Mesenchymal stem cell (in vitro differentiated cells and primary cell): Measurements from ENCODE around the gene CELSR1.

Experiments
- DNase-seq: peaks from one replicate; pipeline ENCODE4 v3.0.0-alpha.2; 2013
- H2AFZ ChIP-seq: one replicate; pipeline ENCODE4 v1.6.1; 2013; ENCODE audit warnings: low read depth, mild to moderate bottlenecking, control low read depth, inconsistent platforms, low read length, moderate library complexity
- H2AK5ac ChIP-seq: 2 replicates; pipeline ENCODE4 v1.6.1; 2013; ENCODE audit warnings: low read length, moderate library complexity, mild to moderate bottlenecking, inconsistent platforms; ENCODE audit not compliant: severe bottlenecking
- H2BK120ac ChIP-seq: one replicate; pipeline ENCODE4 v1.6.1; 2013; ENCODE audit warnings: low read depth, mild to moderate bottlenecking, inconsistent platforms, low read length, moderate library complexity
- H2BK12ac ChIP-seq, 2 experiments: one replicate each; pipeline ENCODE4 v1.6.1; 2013; ENCODE audit warnings: inconsistent platforms in 2 of 2, low read length in 2 of 2, mild to moderate bottlenecking in 2 of 2, moderate library complexity in 2 of 2, control low read depth in 1 of 2
- H2BK15ac ChIP-seq: one replicate; pipeline ENCODE4 v1.6.1; 2013; ENCODE audit warnings: mild to moderate bottlenecking, low read depth, inconsistent platforms; ENCODE audit not compliant: poor library complexity, severe bottlenecking
- H2BK5ac ChIP-seq: 2 replicates; pipeline ENCODE4 v1.6.1; 2013; ENCODE audit warnings: low read depth, mild to moderate bottlenecking, low read length, control low read depth, inconsistent platforms; ENCODE audit not compliant: poor library complexity, severe bottlenecking
- H3K14ac ChIP-seq, 2 experiments: one replicate each; pipeline ENCODE4 v1.6.1; 2013; ENCODE audit warnings: inconsistent platforms in 2 of 2, low read length in 2 of 2, control low read depth in 1 of 2, mild to moderate bottlenecking in 1 of 2, moderate library complexity in 1 of 2
- H3K18ac ChIP-seq, 2 experiments: one replicate each; pipeline ENCODE4 v1.6.1; 2013; ENCODE audit warnings: inconsistent platforms in 2 of 2, low read length in 2 of 2, control low read depth in 1 of 2, low read depth in 1 of 2, mild to moderate bottlenecking in 1 of 2
- H3K23ac ChIP-seq, 2 experiments: one replicate each; pipeline ENCODE4 v1.6.1; 2013; ENCODE audit warnings: inconsistent platforms in 2 of 2, low read length in 2 of 2, mild to moderate bottlenecking in 2 of 2, moderate library complexity in 2 of 2, control low read depth in 1 of 2
- H3K27ac ChIP-seq: 2 replicates; pipeline ENCODE4 v1.5.1; 2013; ENCODE audit warnings: mild to moderate bottlenecking, moderate library complexity, low read length, control low read depth, inconsistent platforms; ENCODE audit not compliant: poor library complexity, severe bottlenecking
- H3K27me3 ChIP-seq, 2 experiments: 2 replicates each; pipeline versions ENCODE4 v1.6.1 to v1.7.0; 2013; ENCODE audit warnings: low read length in 2 of 2, mild to moderate bottlenecking in 2 of 2, moderate library complexity in 2 of 2, control low read depth in 1 of 2, inconsistent platforms in 1 of 2; ENCODE audit not compliant: control insufficient read depth in 1 of 2, insufficient read depth in 1 of 2
- H3K36me3 ChIP-seq, 2 experiments: 2 replicates each; pipeline versions ENCODE4 v1.6.1 to v1.7.0; 2013; ENCODE audit warnings: low read length in 2 of 2, control low read depth in 1 of 2, inconsistent platforms in 1 of 2, low read depth in 1 of 2, mild to moderate bottlenecking in 1 of 2; ENCODE audit not compliant: insufficient read depth in 2 of 2, control insufficient read depth in 1 of 2
- H3K4ac ChIP-seq, 2 experiments: one replicate each; pipeline ENCODE4 v1.6.1; 2013; ENCODE audit warnings: inconsistent platforms in 2 of 2, low read length in 2 of 2, mild to moderate bottlenecking in 2 of 2, moderate library complexity in 2 of 2, control low read depth in 1 of 2, low read depth in 1 of 2
- H3K4me1 ChIP-seq: 2 replicates; pipeline ENCODE4 v1.6.1; 2013; ENCODE audit warnings: low read depth, low read length, control low read depth; ENCODE audit not compliant: control insufficient read depth, insufficient read depth
- H3K4me2 ChIP-seq: 2 replicates; pipeline ENCODE4 v1.6.1; 2013; ENCODE audit warnings: low read length, mild to moderate bottlenecking, inconsistent platforms; ENCODE audit not compliant: poor library complexity, severe bottlenecking
- H3K4me3 ChIP-seq, 2 experiments: 2 replicates each; pipeline versions ENCODE4 v1.5.1 to v1.7.0; 2013; ENCODE audit warnings: low read length in 2 of 2, mild to moderate bottlenecking in 2 of 2, control low read depth in 1 of 2, low read depth in 1 of 2; ENCODE audit not compliant: insufficient read depth in 1 of 2
- H3K79me1 ChIP-seq: replicated peaks from 2 replicates; pipeline ENCODE4 v1.6.1; 2013; ENCODE audit warnings: mild to moderate bottlenecking, control low read depth, low read length, inconsistent platforms; ENCODE audit not compliant: poor library complexity, severe bottlenecking
- H3K9ac ChIP-seq: 2 replicates; pipeline ENCODE4 v1.7.0; 2013; ENCODE audit warnings: mild to moderate bottlenecking, low read length, moderate library complexity
- H3K9me3 ChIP-seq: 2 replicates; pipeline ENCODE4 v1.7.0; 2013; ENCODE audit warnings: mild to moderate bottlenecking, low read length; ENCODE audit not compliant: control insufficient read depth
- H4K8ac ChIP-seq: one replicate; pipeline ENCODE4 v1.6.1; 2013; ENCODE audit warnings: inconsistent platforms, mild to moderate bottlenecking, low read length, moderate library complexity
- H4K91ac ChIP-seq: one replicate; pipeline ENCODE4 v1.6.1; 2013; ENCODE audit warnings: mild to moderate bottlenecking, low read length, inconsistent platforms
- WGBS: methylation state at CpG from one replicate; pipeline ENCODE4 v1.1.7; 2013; ENCODE audit warnings: mixed read lengths; 5-methylcytosine and 5-hydroxymethylcytosine counted together

The CELSR1 gene

GRCh38 chr22:46466255-46466676 lies 71.2 kb downstream of the CELSR1 start:
- Histone ChIP-seq H2BK12ac (no peak overlapping the region), H2BK5ac (no peak overlapping the region), H3K23ac (no peak overlapping the region), H3K4me3 (no peak overlapping the region), H3K27me3 (peaks cover 0 to 47% of the 10 kb centered on the region in 2 experiments), H2BK15ac (no peak overlapping the region), H4K91ac (no peak overlapping the region), H3K36me3 (peaks cover 0 to 25% of the 10 kb centered on the region in 2 experiments), H3K9me3 (no peaks in the 10 kb centered on the region), H3K9ac (no peak overlapping the region), H2BK120ac (no peak overlapping the region), H3K79me1 (peaks cover 34% of the 10 kb centered on the region), H3K27ac (no peak overlapping the region), H3K4me2 (no peak overlapping the region), H3K4ac (no peak overlapping the region), H3K4me1 (peaks cover 25% of the 10 kb centered on the region), H3K14ac (no peak overlapping the region), H4K8ac (no peak overlapping the region), H3K18ac (no peak overlapping the region), H2AFZ (no peak overlapping the region), H2AK5ac (no peak overlapping the region)
- no peak for DNase-seq
- WGBS: 79% methylated on average over 9 of the region's 10 CpGs

GRCh38 chr22:46465793-46466192 lies 71.6 kb downstream of the CELSR1 start:
- Histone ChIP-seq H3K9me3 (no peaks in the 10 kb centered on the region), H3K4me3 (no peak overlapping the region), H3K14ac (no peak overlapping the region), H2AFZ (no peak overlapping the region), H3K4ac (no peak overlapping the region), H3K27me3 (peaks cover 0 to 51% of the 10 kb centered on the region in 2 experiments), H2BK120ac (no peak overlapping the region), H3K27ac (no peak overlapping the region), H3K9ac (no peak overlapping the region), H4K8ac (no peak overlapping the region), H2AK5ac (no peak overlapping the region), H3K18ac (no peak overlapping the region), H2BK15ac (no peak overlapping the region), H2BK12ac (no peak overlapping the region), H3K79me1 (peaks cover 36% of the 10 kb centered on the region), H2BK5ac (no peak overlapping the region), H3K36me3 (peaks cover 0 to 26% of the 10 kb centered on the region in 2 experiments), H3K4me2 (no peak overlapping the region), H3K23ac (no peak overlapping the region), H4K91ac (no peak overlapping the region), H3K4me1 (peaks cover 25% of the 10 kb centered on the region)
- WGBS: 89% methylated on average over 12 of the region's 12 CpGs
- no peak for DNase-seq

GRCh38 chr22:46465345-46465720 lies 72.1 kb downstream of the CELSR1 start:
- Histone ChIP-seq H2BK12ac (no peak overlapping the region), H2BK120ac (no peak overlapping the region), H3K4me3 (no peak overlapping the region), H3K14ac (no peak overlapping the region), H3K36me3 (peaks cover 0 to 30% of the 10 kb centered on the region in 2 experiments), H2BK5ac (no peak overlapping the region), H3K4ac (no peak overlapping the region), H3K27ac (no peak overlapping the region), H3K4me2 (no peak overlapping the region), H2AK5ac (no peak overlapping the region), H2AFZ (no peak overlapping the region), H3K79me1 (peaks cover 39% of the 10 kb centered on the region), H3K18ac (no peak overlapping the region), H4K91ac (no peak overlapping the region), H3K27me3 (peaks cover 0 to 55% of the 10 kb centered on the region in 2 experiments), H3K23ac (no peak overlapping the region), H3K9ac (no peak overlapping the region), H3K9me3 (no peaks in the 10 kb centered on the region), H4K8ac (no peak overlapping the region), H2BK15ac (no peak overlapping the region), H3K4me1 (peaks cover 25% of the 10 kb centered on the region)
- WGBS: 88% methylated on average over 11 of the region's 11 CpGs
- DNase-seq: no peak

GRCh38 chr22:46464701-46465344 lies 72.6 kb downstream of the CELSR1 start:
- no peak overlapping the region for H2AFZ ChIP-seq
- peaks cover 0 to 59% of the 10 kb centered on the region in 2 experiments for H3K27me3 ChIP-seq
- no peak overlapping the region for H2BK15ac ChIP-seq
- no peak overlapping the region for H3K4me2 ChIP-seq
- no peak overlapping the region for H4K8ac ChIP-seq
- no peak overlapping the region for H3K23ac ChIP-seq
- no peak overlapping the region for H3K27ac ChIP-seq
- H2BK120ac ChIP-seq: no peak overlapping the region
- no peaks in the 10 kb centered on the region for H3K9me3 ChIP-seq
- no peak overlapping the region for H2BK5ac ChIP-seq
- H2AK5ac ChIP-seq: no peak overlapping the region
- no peak overlapping the region for H3K9ac ChIP-seq
- H2BK12ac ChIP-seq: no peak overlapping the region
- no peak for DNase-seq
- no peak overlapping the region for H4K91ac ChIP-seq
- H3K18ac ChIP-seq: no peak overlapping the region
- peaks cover 42% of the 10 kb centered on the region for H3K79me1 ChIP-seq
- peaks cover 27% of the 10 kb centered on the region for H3K4me1 ChIP-seq
- H3K4ac ChIP-seq: no peak overlapping the region
- 88% methylated on average over 17 of the region's 18 CpGs for WGBS
- peaks cover 0 to 31% of the 10 kb centered on the region in 2 experiments for H3K36me3 ChIP-seq
- H3K4me3 ChIP-seq: no peak overlapping the region
- no peak overlapping the region for H3K14ac ChIP-seq
